ENCODE data around the gene U2AF2.

U2AF2 gene

GRCh38 chr19:55638864-55639359 lies 15.9 kb upstream of the U2AF2 start (continued):
- TF ChIP-seq ZNF768 (tag by site-specific recombination; IDR thresholded peaks at IDR 0.05) (no peak), ZNF335 (tag by site-specific recombination; conservative IDR thresholded peaks at IDR 0.05) (peak; percentile 48), ZBTB7A (tag by site-specific recombination; IDR thresholded peaks at IDR 0.05; ENCODE audit: low read depth) (no peak), ZNF148 (tag by site-specific recombination; IDR thresholded peaks at IDR 0.05; ENCODE audit: borderline replicate concordance) (no peak), BCL11A (tag by site-specific recombination; IDR thresholded peaks at IDR 0.05; ENCODE audit: low read depth) (no peak), ZFP37 (tag by site-specific recombination; IDR thresholded peaks at IDR 0.05) (no peak), BCL6B (tag by site-specific recombination; IDR thresholded peaks at IDR 0.05) (no peak), ZNF843 (tag by site-specific recombination; IDR thresholded peaks at IDR 0.05) (0 out of 2 replicates have a peak, but pooled peaks have one; percentile 45), PRDM10 (tag by site-specific recombination; IDR thresholded peaks at IDR 0.05) (peak; percentile 99), ZSCAN5A (tag by site-specific recombination; IDR thresholded peaks at IDR 0.05) (no peak), ZBTB10 (tag by site-specific recombination; IDR thresholded peaks at IDR 0.05) (peak; percentile 39; the same call in 1 of the 2 replicates), ZNF704 (tag by site-specific recombination; IDR thresholded peaks at IDR 0.05) (no peak)

Data from HEK293 (cell line).